OCI-LY7 (cell line): ENCODE measurements around the gene WDFY3. TPM values are rescaled to one million over a fixed set of nuclear protein-coding genes. Genes with fewer than 3 reads are reported as not detected.

Experiments used
- BruUV-seq: library from RNA; stranded (reverse); fragments of 400-500 nt; replicated peaks from 2 replicates; lab custom pipeline; 2021; lab: Mats Ljungman, UMichigan
- CTCF ChIA-PET: fragments of 300-600 bp; sonication (Branson Sonifier 250); formaldehyde crosslinking; loops from one replicate; lab custom pipeline; 2022; ENCODE audit warnings: antibody characterized with exemption; ENCODE audit not compliant: unreplicated experiment; lab: Charles Lee
- POLR2A ChIA-PET: fragments of 300-600 bp; sonication (Branson Sonifier 250); formaldehyde crosslinking; loops from one replicate; lab custom pipeline; 2022; ENCODE audit warnings: antibody characterized with exemption; lab: Charles Lee
- DNase-seq: peaks from one replicate; pipeline ENCODE4 v3.0.0-alpha.2; 2015; ENCODE audit warnings: low spot score
- H2AFZ ChIP-seq: fragments of 200-600 bp; sonication (generic), shearing (Covaris generic); 2 replicates; pipeline ENCODE4 v1.6.1; 2014; ENCODE audit warnings: mild to moderate bottlenecking, antibody characterized with exemption, low read length, moderate library complexity
- H3K27ac ChIP-seq: fragments of 200-600 bp; sonication (generic); 2 replicates; pipeline ENCODE4 v1.5.1; 2014; ENCODE audit warnings: mixed run types, low read depth, mild to moderate bottlenecking, moderate library complexity, low read length, inconsistent platforms; ENCODE audit not compliant: poor library complexity, severe bottlenecking
- H3K36me3 ChIP-seq: fragments of 200-600 bp; sonication (generic); 2 replicates; pipeline ENCODE4 v1.6.1; 2014; ENCODE audit warnings: mild to moderate bottlenecking, antibody characterized with exemption, low read length, moderate library complexity, mixed read lengths; ENCODE audit not compliant: insufficient read depth
- H3K4me1 ChIP-seq: fragments of 200-600 bp; sonication (generic); 2 replicates; pipeline ENCODE4 v1.5.1; 2014; ENCODE audit warnings: mild to moderate bottlenecking, low read length; ENCODE audit not compliant: insufficient read depth, poor library complexity, severe bottlenecking
- H3K4me2 ChIP-seq: fragments of 200-600 bp; sonication (generic); 2 replicates; pipeline ENCODE4 v1.6.1; 2014; ENCODE audit warnings: mild to moderate bottlenecking, low read length
- H3K4me3 ChIP-seq: fragments of 200-600 bp; sonication (generic); 2 replicates; pipeline ENCODE4 v1.5.1; 2014; ENCODE audit warnings: mild to moderate bottlenecking, low read depth, low read length; ENCODE audit not compliant: poor library complexity, severe bottlenecking
- H3K79me2 ChIP-seq: fragments of 200-600 bp; sonication (generic); 2 replicates; pipeline ENCODE4 v1.6.1; 2016; ENCODE audit warnings: low read depth, mild to moderate bottlenecking, low read length, moderate library complexity, mixed read lengths; ENCODE audit not compliant: insufficient read depth
- H3K9me2 ChIP-seq: fragments of 200-600 bp; sonication (generic); 2 replicates; pipeline ENCODE4 v1.6.1; 2016; ENCODE audit warnings: mild to moderate bottlenecking, low read length, mixed read lengths; ENCODE audit not compliant: insufficient read depth
- H3K9me3 ChIP-seq: fragments of 200-600 bp; sonication (generic); 2 replicates; pipeline ENCODE4 v1.6.1; 2014; ENCODE audit warnings: mild to moderate bottlenecking, mixed run types, low read length, mixed read lengths
- H4K20me1 ChIP-seq: fragments of 200-600 bp; sonication (generic); 2 replicates; pipeline ENCODE4 v1.6.1; 2014; ENCODE audit warnings: mild to moderate bottlenecking, antibody characterized with exemption, low read length, moderate library complexity, mixed read lengths; ENCODE audit not compliant: insufficient read depth
- EZH2phosphoT487 ChIP-seq: fragments of 200-600 bp; sonication (generic); IDR thresholded peaks from 2 replicates; pipeline ENCODE4 v1.6.1; 2018; ENCODE audit warnings: low read depth, borderline replicate concordance, mild to moderate bottlenecking, mixed run types, antibody characterized with exemption, low read length, moderate library complexity, mixed read lengths
- intact Hi-C: fragments of 100-400 bp; cut with micrococcal nuclease; formaldehyde crosslinking; loops from one replicate; pipeline ENCODE4 v1.10.0; 2022; ENCODE audit not compliant: unreplicated experiment
- small RNA-seq: library from RNA; depleted of rRNA; stranded (forward); fragments of <200 nt; gene quantifications from one replicate; pipeline ENCODE3, GENCODE V24; 2014
- total RNA-seq, 2 experiments: library from RNA; depleted of rRNA in 1 of 2; stranded (reverse); fragments of >200 nt in 1 of 2; shearing (Covaris generic) in 1 of 2; gene quantifications; 2 replicates each; pipeline ENCODE4 v1.2.3, GENCODE V29; 2014 to 2022
- TF ChIP-seq, protein P1 (sequence below): fragments of 200-600 bp; sonication (generic); conservative IDR thresholded peaks from 2 replicates; pipeline ENCODE4 v1.5.1; 2014; ENCODE audit warnings: mild to moderate bottlenecking, antibody characterized with exemption, low read length, moderate library complexity, mixed read lengths

Gene WDFY3
- total RNA-seq, 2 experiments from 2014 or later = not detected

DNA sequence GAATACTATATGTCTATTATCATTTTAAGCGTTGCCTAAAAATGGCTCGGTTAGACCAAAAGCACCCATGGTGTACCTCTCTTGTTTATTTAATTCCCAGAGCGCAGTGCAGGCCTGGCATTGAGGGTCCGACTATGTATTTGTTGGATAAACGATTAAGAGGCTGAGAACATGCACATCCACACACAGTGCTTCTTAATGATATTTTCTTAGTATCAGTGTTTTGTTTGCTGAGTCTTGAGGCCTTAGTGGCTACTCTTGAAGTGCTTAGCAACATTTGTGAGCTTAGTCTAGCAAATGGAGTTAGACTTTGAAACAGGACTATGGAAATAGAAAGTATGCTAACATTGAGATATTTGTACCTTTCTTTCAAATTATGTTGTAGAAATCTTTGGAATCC lies 339.8 kb downstream of the WDFY3 start:
- Histone ChIP-seq H3K9me2 (no peaks in the 10 kb centered on the region), H3K9me3 (no peaks in the 10 kb centered on the region), H3K36me3 (no peaks in the 10 kb centered on the region), H3K79me2 (no peaks in the 10 kb centered on the region), H2AFZ (no peak overlapping the region), H3K4me2 (no peak overlapping the region), H4K20me1 (no peaks in the 10 kb centered on the region), H3K4me3 (no peak overlapping the region), H3K4me1 (no peaks in the 10 kb centered on the region), H3K27ac (no peak overlapping the region)
- POLR2A ChIA-PET = no interaction called here
- TF ChIP-seq, protein P1, sequence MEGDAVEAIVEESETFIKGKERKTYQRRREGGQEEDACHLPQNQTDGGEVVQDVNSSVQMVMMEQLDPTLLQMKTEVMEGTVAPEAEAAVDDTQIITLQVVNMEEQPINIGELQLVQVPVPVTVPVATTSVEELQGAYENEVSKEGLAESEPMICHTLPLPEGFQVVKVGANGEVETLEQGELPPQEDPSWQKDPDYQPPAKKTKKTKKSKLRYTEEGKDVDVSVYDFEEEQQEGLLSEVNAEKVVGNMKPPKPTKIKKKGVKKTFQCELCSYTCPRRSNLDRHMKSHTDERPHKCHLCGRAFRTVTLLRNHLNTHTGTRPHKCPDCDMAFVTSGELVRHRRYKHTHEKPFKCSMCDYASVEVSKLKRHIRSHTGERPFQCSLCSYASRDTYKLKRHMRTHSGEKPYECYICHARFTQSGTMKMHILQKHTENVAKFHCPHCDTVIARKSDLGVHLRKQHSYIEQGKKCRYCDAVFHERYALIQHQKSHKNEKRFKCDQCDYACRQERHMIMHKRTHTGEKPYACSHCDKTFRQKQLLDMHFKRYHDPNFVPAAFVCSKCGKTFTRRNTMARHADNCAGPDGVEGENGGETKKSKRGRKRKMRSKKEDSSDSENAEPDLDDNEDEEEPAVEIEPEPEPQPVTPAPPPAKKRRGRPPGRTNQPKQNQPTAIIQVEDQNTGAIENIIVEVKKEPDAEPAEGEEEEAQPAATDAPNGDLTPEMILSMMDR = no peak
- TF ChIP-seq EZH2phosphoT487 = no peak
- intact Hi-C loops = no loop called here
- no peak for DNase-seq
- CTCF ChIA-PET = no interaction called here
- no TSS peak for BruUV-seq

DNA sequence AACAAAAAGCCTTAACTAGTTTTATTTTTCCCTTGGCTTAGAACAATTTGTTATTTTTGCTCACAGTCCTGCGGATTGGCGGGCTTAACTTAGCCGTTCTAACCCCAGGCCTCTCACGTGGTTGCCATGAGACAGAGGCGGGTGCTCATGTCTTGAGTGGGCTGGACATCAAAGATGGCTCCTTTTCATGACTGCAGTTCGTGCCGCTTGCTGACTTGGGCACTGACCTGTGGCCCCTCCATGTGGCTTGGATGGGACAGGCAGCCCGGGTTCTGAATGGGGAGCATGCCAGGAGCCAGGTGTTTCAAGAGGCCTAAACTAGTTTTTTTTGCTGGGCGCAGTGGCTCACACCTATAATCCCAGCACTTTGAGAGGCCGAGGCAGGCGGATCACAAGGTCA lies 342.8 kb downstream of the WDFY3 start:
- intact Hi-C loops = no loop called here
- no peaks in the 10 kb centered on the region for H3K9me2 ChIP-seq
- ChIA-PET CTCF (no interaction called here), POLR2A (no interaction called here)
- no peaks in the 10 kb centered on the region for H3K4me1 ChIP-seq
- H3K79me2 ChIP-seq = no peaks in the 10 kb centered on the region
- no peak overlapping the region for H3K4me3 ChIP-seq
- DNase-seq = no peak
- no peak overlapping the region for H3K4me2 ChIP-seq
- no peaks in the 10 kb centered on the region for H3K36me3 ChIP-seq
- no peaks in the 10 kb centered on the region for H4K20me1 ChIP-seq
- H2AFZ ChIP-seq = no peak overlapping the region
- BruUV-seq = no TSS peak
- H3K27ac ChIP-seq = no peak overlapping the region
- no peak for TF ChIP-seq EZH2phosphoT487
- TF ChIP-seq, protein P1 = no peak
- no peaks in the 10 kb centered on the region for H3K9me3 ChIP-seq

DNA sequence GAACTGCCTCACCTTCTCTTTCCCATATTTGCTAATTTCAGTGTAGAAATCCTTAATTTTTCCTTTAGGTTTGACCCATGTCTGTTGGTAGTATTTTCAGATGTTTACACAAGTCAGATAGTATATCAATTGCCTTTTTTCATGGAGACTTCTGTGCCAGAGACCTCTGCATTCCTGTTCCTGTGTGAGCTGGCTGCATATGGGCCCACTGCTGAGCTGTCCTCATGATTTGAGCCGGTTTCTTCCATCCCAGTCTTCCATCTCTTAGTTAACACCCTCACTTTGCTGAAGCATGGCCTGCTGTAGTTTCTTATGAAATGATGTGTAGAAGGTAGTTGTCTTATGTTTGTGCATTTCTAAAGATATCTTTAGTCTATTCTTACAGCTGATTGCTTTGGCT lies 343.5 kb downstream of the WDFY3 start:
- ChIA-PET CTCF (no interaction called here), POLR2A (interaction anchor here (1.0 kb wide), 1 partner anchor 12 kb away, joined by 4 read pairs; no protein-coding TSS in a partner anchor)
- Histone ChIP-seq H3K4me3 (no peak overlapping the region), H3K79me2 (no peaks in the 10 kb centered on the region), H3K9me3 (no peaks in the 10 kb centered on the region), H4K20me1 (no peaks in the 10 kb centered on the region), H3K36me3 (no peaks in the 10 kb centered on the region), H3K4me2 (no peak overlapping the region), H3K27ac (no peak overlapping the region), H2AFZ (no peak overlapping the region), H3K9me2 (no peaks in the 10 kb centered on the region), H3K4me1 (no peaks in the 10 kb centered on the region)
- no TSS peak for BruUV-seq
- no peak for TF ChIP-seq EZH2phosphoT487
- TF ChIP-seq, protein P1 = no peak
- DNase-seq = no peak
- intact Hi-C loops = no loop called here

Small RNA genes within 50 kb of the gene (small RNA-seq; reads per million reads assigned to genes)
- gene RN7SL552P (not detected), gene RNU6-469P (not detected)
